ENCODE measurements around the gene AKAP10.
"Not testable (repeated sequence)": the region's sequence is repeated elsewhere in the genome, so short reads cannot be mapped to it uniquely, and the experiment has no call there.

Gene AKAP10

GRCh38 chr17:19977293-19978208 lies at the start of gene AKAP10:
Gene AKAP10, minus strand, starts transcription at chr17:19977828. Its CDS starts 149 bp downstream, at chr17:19977679.
- peak; percentile 92 for DNase-seq

- DNase-seq = no peak
Measured at GRCh38 chr17:20026960-20027359, 49.3 kb upstream of the AKAP10 start.

- no peak for DNase-seq
Measured at GRCh38 chr17:20022701-20023100, 45.1 kb upstream of the AKAP10 start.

- not testable (repeated sequence) for DNase-seq
Measured at GRCh38 chr17:20016475-20016992, 38.9 kb upstream of the AKAP10 start.

- no peak for DNase-seq
Measured at GRCh38 chr17:20012017-20012536, 34.4 kb upstream of the AKAP10 start.

- DNase-seq = no peak
Measured at GRCh38 chr17:20010936-20011335, 33.3 kb upstream of the AKAP10 start.

GRCh38 chr17:20010099-20010863 lies 32.7 kb upstream of the AKAP10 start:
- DNase-seq = peak; percentile 9

- peak; percentile 89 for DNase-seq
Measured at GRCh38 chr17:20009302-20010098, 31.9 kb upstream of the AKAP10 start, which contains the start of gene SPECC1. Gene SPECC1, plus strand, starts transcription at chr17:20009359. Its CDS starts 87,293 bp downstream, at chr17:20096652.

GRCh38 chr17:20009052-20009301 lies 31.3 kb upstream of the AKAP10 start:
- DNase-seq = no peak

GRCh38 chr17:20008242-20009051 lies 30.8 kb upstream of the AKAP10 start:
- no peak for DNase-seq

GRCh38 chr17:19996502-19996901 lies 18.9 kb upstream of the AKAP10 start:
- DNase-seq = no peak

GRCh38 chr17:19996086-19996485 lies 18.5 kb upstream of the AKAP10 start:
- no peak for DNase-seq

- peak; percentile 82 for DNase-seq
Measured at GRCh38 chr17:19992803-19993713, 15.4 kb upstream of the AKAP10 start.

- DNase-seq = no peak
Measured at GRCh38 chr17:19991252-19991885, 13.7 kb upstream of the AKAP10 start.

- no peak for DNase-seq
Measured at GRCh38 chr17:19987897-19988296, 10.3 kb upstream of the AKAP10 start.

- DNase-seq = no peak
Measured at GRCh38 chr17:19986941-19987861, 9.6 kb upstream of the AKAP10 start.

GRCh38 chr17:19979917-19980770 lies 2.5 kb upstream of the AKAP10 start:
- no peak for DNase-seq

GRCh38 chr17:19978805-19979211 lies 1.2 kb upstream of the AKAP10 start:
- DNase-seq = no peak

All from CD4-positive, alpha-beta T cell treated with Interleukin-21 for 1 hour (primary cell).